C4-2B (cell line): ENCODE measurements around the gene MR1.

Experiments
- ZFX ChIP-seq: fragments of 450-650 bp; IDR thresholded peaks from 2 replicates; pipeline ENCODE4 v1.6.1; 2017
- TF ChIP-seq, protein P1 (sequence below): fragments of 450-650 bp; conservative IDR thresholded peaks from 2 replicates; pipeline ENCODE4 v1.5.1; 2017; ENCODE audit warnings: mild to moderate bottlenecking

DNA sequence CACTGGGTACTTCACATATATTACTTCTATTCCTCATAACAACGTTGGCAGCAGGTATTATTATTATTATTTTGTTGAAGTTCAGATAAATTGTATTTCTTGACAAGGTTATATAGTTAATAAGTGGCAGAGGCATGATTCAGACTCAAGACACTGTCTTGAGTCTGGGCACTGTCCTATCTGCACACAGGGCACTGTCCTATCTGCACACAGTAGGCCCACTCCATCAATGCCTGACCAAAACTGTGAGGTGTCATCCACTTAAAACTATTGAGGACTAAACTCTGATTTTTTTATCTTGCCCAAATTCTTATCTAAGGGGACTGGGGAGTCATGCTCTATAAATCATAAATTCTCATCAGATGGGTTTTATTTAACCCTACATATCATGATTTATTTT lies 30.9 kb downstream of the MR1 start:
- TF ChIP-seq, protein P1, sequence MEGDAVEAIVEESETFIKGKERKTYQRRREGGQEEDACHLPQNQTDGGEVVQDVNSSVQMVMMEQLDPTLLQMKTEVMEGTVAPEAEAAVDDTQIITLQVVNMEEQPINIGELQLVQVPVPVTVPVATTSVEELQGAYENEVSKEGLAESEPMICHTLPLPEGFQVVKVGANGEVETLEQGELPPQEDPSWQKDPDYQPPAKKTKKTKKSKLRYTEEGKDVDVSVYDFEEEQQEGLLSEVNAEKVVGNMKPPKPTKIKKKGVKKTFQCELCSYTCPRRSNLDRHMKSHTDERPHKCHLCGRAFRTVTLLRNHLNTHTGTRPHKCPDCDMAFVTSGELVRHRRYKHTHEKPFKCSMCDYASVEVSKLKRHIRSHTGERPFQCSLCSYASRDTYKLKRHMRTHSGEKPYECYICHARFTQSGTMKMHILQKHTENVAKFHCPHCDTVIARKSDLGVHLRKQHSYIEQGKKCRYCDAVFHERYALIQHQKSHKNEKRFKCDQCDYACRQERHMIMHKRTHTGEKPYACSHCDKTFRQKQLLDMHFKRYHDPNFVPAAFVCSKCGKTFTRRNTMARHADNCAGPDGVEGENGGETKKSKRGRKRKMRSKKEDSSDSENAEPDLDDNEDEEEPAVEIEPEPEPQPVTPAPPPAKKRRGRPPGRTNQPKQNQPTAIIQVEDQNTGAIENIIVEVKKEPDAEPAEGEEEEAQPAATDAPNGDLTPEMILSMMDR = no peak
- TF ChIP-seq ZFX = no peak
